Measurements from ENCODE around the gene IER5.

IER5 gene

GRCh38 chr1:181077576-181078242 lies 10.8 kb upstream of the IER5 start:
- DNase-seq (ENCODE audit: low spot score): no peak

DNA sequence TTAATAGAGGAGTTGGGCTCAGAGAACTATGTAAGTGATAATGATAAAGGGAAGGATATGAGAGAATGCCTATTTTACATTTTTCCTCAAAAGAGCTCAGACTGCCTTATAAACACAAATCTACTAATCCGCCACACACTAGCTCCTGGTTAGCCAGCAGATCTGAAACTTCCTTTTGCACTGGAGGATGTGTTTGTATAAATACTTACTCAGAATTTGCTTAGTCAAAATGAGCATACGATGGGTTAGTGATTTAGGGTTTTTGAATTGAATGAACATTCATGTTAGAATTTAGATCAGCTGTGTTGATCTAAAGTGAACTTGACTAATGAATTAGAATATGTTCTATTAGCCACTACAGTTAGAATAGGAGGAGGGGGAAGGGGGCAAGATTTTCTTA lies 9.1 kb upstream of the IER5 start:
- no peak for DNase-seq (ENCODE audit: low spot score)

- DNase-seq (ENCODE audit: low spot score): no peak
Observed at GRCh38 chr1:181079920-181080319, 8.6 kb upstream of the IER5 start.

DNA sequence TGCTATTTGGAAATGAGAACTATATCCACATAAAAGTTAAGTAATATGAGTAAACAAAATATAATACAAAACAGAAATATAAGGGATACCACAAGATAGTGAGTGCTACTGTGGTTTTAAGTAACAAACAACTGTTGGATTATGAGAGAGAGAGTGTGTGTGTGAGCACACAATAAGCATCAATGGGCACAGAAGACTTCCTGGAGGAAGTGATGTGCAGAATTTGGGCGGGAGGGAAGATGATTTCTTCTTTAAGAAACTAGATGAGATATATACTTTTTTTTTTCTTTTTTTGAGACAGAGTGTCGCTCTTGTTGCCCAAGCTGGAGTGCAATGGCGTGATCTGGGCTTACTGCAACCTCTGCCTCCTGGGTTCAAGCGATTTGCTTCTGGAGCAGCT lies 7.9 kb upstream of the IER5 start:
- no peak for DNase-seq (ENCODE audit: low spot score)

GRCh38 chr1:181081395-181081794 lies 7.1 kb upstream of the IER5 start:
- no peak for DNase-seq (ENCODE audit: low spot score)

- DNase-seq (ENCODE audit: low spot score): peak; percentile 65
Observed at GRCh38 chr1:181083842-181084605, 4.5 kb upstream of the IER5 start.

GRCh38 chr1:181084606-181084969 lies 3.9 kb upstream of the IER5 start:
- no peak for DNase-seq (ENCODE audit: low spot score)

DNA sequence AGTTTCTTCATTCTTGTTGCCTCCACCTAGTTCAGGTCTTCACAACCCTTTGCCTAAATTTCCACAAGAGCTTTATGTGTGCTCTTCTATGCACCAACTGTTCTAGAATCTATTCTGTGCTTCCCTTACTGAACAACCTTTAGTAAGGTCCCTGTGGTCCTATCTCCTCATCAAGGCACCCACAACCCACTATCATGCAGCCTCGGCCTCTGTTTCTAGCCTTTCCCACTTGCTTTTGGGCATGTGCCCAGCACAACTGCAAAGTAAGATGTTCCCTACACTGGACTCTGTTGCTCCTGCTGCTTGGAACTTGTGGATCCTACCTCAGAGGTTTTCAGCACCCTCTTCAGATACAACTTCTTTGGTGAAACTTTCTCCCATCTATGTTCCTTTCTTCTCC lies 2.4 kb upstream of the IER5 start:
- no peak for DNase-seq (ENCODE audit: low spot score)

DNA sequence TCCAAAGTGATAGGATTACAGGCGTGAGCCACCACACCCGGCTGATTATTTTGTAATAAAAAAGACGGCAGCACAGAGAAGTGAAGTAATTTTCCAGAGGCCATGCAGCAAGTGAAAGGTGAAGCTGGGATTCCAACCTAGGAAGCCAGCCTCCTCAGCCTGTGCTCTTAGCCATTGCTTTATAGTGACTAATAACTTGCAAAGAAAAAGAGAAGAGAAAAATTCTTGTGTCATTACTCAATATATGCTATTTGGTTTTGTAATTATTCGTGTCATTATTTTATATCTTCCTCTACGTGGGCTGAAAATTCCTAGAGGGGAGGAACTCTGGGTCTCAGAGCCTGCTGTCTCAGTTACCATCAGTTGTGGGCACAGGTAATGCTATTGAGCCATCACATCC lies 1.6 kb upstream of the IER5 start:
- DNase-seq (ENCODE audit: low spot score): no peak

DNA sequence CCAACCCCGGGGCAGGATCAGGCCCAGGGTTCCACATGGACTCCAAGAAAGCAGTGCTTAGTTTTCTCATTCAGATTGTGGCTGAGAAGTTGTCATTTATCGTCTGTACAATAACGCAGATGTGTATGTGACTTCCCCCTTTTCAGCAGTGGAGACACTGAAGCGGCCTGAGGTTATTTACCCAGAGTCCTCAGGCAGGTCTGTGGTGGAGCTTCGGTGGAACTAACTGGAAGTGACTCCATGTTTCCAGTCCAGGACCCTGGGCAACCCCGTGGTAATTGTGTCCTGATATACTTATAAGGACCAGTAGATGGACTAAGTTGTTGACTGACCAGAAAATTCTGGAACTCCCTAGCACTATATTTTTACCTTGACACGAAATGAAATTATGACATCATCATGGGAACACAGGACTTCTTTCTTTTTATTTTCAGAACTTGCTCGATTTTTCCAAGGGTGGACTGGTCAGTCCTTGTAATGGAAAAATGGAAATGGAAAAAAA lies 1.0 kb upstream of the IER5 start:
- DNase-seq (ENCODE audit: low spot score): no peak

DNA sequence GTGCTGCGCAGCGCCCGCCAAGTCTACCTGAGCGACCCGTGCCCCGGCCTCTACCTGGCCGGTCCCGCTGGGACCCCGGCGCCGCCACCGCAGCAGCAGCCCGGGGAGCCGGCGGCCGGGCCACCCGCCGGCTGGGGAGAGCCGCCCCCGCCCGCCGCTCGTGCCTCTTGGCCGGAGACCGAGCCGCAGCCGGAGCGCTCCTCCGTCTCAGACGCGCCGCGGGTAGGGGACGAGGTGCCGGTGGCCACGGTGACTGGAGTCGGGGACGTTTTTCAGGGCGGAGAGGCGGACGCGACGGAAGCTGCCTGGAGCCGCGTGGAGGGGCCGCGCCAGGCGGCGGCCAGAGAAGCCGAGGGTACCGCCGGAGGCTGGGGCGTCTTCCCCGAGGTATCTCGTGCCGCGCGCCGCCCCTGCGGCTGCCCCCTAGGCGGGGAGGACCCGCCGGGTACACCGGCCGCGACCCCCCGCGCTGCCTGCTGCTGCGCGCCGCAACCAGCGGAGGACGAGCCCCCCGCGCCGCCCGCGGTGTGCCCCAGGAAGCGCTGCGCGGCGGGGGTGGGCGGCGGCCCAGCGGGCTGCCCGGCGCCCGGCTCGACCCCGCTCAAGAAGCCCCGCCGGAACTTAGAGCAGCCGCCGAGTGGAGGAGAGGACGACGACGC lies 646 bp downstream of the IER5 start:
- no peak for DNase-seq (ENCODE audit: low spot score)

GRCh38 chr1:181089676-181090544 lies 1.4 kb downstream of the IER5 start:
- DNase-seq (ENCODE audit: low spot score): peak; percentile 51

DNA sequence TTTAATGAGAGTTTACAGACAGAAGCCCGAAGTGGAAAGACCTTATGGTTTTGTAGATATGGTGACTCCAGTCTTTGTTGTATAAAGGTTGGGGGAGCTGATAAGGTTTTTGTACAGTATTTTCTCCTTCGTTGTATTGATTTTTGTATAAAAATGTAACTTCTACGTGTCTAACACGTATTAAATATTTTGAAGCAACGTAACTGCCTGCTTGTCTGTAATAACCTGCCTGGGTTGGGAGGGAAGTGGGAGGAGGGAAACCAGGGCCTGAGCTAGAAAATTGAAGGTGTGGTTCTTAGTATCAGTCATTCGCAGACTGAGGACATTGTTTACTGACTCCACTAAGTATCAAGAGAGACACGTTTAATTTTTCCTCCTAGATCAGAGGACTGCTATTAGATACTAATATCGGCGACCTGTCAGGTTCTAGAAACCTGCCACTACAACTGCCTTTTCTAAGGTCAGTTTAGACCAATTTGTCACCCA lies 2.2 kb downstream of the IER5 start:
- DNase-seq (ENCODE audit: low spot score): no peak

DNA sequence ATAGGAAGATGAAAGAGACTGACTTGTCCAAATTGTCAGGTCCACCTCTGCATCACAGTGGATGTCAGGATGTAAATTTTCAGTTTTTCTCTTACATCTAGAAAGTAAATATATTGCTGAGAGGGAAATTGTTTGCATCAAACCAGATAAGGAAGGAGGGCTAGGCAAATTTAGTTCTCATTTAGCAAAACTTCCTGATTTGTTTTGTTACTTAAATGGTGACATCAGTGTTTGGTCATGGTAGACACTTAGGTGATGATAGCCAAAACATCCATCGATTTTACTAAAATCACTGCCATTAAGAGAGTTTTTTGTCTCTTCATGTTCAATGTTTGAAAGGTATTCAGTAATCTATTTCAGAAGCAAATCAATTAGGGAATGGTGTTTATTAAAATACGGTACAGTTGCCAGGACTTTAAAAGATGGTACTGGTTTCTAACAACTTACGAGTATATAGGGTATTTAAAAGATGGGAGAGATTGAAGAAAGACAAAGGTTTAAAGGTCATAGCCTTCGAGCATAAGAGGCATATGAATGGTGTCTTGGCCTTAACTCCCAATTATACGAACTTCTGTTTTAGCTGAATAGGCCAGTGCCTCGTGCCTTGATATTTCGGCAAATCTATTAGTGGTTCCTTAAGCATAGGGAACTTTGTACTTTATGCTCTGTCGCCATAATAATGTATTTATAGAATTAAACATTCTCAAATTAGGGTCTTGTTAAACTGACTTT lies 3.0 kb downstream of the IER5 start:
- DNase-seq (ENCODE audit: low spot score): no peak

- no peak for DNase-seq (ENCODE audit: low spot score)
Observed at GRCh38 chr1:181092056-181092455, 3.6 kb downstream of the IER5 start.

GRCh38 chr1:181092883-181093458 lies 4.5 kb downstream of the IER5 start:
- DNase-seq (ENCODE audit: low spot score): no peak

DNA sequence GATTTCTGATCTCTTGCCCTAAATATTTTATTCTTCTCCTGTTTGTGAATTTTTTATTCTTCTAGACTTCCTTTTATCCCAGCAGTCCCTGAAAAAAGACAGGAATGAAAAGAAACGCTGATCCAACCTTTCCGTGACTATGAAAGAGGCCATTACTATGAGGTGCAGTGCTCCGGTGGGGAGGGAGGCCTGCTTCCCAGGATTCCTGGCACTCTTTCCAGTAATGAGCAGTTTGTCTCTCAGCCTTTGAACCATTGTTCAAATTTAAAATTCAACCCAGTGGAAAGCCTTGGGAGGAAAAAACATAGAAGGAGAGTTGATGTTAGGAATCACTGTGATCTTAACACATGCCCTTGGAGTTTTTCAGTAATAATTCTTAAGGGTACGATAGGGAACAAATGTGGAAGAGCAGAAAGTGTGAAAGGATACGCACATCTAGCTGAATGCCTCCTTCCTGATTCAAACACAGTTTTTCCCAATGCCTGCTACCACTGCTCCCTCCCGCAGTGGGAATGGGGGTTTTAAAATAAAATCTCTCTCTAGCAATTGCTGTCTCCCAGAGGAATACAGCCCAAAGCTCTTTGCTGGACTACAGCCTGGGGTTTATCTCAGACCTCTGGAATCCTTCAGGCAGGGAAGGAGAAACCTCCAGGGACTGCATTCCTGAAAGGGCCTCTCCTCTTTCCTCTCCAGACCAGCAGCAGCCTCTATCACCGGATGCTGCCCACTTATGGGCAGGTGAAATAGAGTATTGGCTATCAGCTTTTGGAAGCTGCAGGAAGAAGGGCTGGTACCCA lies 6.1 kb downstream of the IER5 start:
- DNase-seq (ENCODE audit: low spot score): no peak

DNA sequence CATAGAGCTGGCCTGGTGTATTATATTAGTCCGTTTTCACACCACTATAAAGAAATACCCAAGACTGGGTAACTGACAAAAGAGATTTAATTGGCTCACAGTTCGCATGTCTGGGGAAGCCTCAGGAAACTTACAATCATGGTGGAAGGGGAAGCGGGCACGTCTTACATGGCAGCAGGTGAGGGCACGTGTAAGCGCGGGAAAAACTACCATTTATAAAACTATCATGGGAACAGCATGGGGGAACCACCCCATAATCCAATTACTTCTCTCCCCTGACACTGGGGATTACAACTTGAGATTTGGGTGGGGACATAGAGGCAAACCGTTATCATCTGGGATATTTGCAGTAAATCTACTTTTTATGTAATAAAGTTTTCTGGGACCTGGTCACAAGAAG lies 6.8 kb downstream of the IER5 start:
- no peak for DNase-seq (ENCODE audit: low spot score)

GRCh38 chr1:181095763-181096184 lies 7.3 kb downstream of the IER5 start:
- DNase-seq (ENCODE audit: low spot score): no peak

DNA sequence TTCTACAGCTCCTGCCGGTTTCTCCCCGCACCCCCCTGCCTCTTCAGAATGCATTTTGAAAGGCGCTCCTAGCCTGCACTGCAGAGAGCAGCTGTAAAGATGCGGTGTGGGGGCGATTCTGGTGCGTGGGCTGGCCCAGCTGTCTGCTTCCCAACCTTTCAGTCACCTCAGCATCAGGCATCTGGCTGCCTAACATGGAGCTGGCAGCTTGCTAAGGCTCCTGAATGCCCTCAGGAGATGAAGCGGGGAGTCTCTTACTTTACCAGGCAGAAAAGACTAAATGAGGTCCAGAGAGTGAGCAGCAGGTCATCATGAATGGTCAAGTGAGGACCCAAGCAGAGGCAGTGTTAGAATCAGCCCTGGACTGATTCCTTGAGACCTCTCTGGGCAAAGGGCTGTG lies 8.7 kb downstream of the IER5 start:
- no peak for DNase-seq (ENCODE audit: low spot score)

Measured in HuH-7.5 (cell line).